Gastrocnemius medialis (tissue), 4 donors: ENCODE data around the gene GRPR. TPM values are rescaled to one million over a fixed set of nuclear protein-coding genes. Genes with fewer than 3 reads are reported as not detected.

ENCODE experiments used
- ATAC-seq, 2 donors: fragments of 150-250 bp; one replicate each; pipeline ENCODE4 v1.9.1; 2016
- DNase-seq, 2 donors: peaks; one replicate each; pipeline ENCODE4 v3.0.0-alpha.2; 2019
- H3K27ac ChIP-seq, 4 donors: fragments of 200-600 bp; sonication (generic); 1 replicate in 1 of 4; 2 replicates in 3 of 4; pipeline ENCODE4 v1.5.1; 2016 to 2018; ENCODE audit warnings: mild to moderate bottlenecking in 2 of 4, moderate library complexity in 1 of 4
- H3K27me3 ChIP-seq, 3 donors: fragments of 200-600 bp; sonication (generic) in 2 of 3; 1 replicate in 1 of 3; 2 replicates in 2 of 3; pipeline versions ENCODE4 v1.5.1 to v1.6.0; 2016 to 2019; ENCODE audit warnings: mild to moderate bottlenecking in 1 of 3, moderate library complexity in 1 of 3
- H3K36me3 ChIP-seq, 2 donors: fragments of 200-600 bp; sonication (generic) in 1 of 2; one replicate each; pipeline ENCODE4 v1.5.1; 2017 to 2018
- H3K4me1 ChIP-seq, 2 donors: fragments of 200-600 bp; sonication (generic) in 1 of 2; one replicate each; pipeline ENCODE4 v1.5.1; 2016 to 2017; ENCODE audit warnings: mild to moderate bottlenecking in 2 of 2
- H3K4me3 ChIP-seq, 4 donors: fragments of 200-600 bp; sonication (generic) in 3 of 4; 1 replicate in 1 of 4; 2 replicates in 3 of 4; pipeline ENCODE4 v1.5.1; 2016 to 2019; ENCODE audit warnings: mild to moderate bottlenecking in 2 of 4
- H3K9me3 ChIP-seq, 3 donors: fragments of 200-600 bp; sonication (generic) in 2 of 3; 1 replicate in 1 of 3; 2 replicates in 2 of 3; pipeline ENCODE4 v1.5.1; 2016 to 2019
- POLR2A ChIP-seq, 2 donors: fragments of 450-650 bp; IDR thresholded peaks; one replicate each; pipeline ENCODE4 v1.6.1; 2017; ENCODE audit warnings: antibody characterized with exemption in 2 of 2, mild to moderate bottlenecking in 2 of 2, moderate library complexity in 2 of 2
- in situ Hi-C, 4 donors: fragments of 200-750 bp; cut with MboI; loops; one replicate each; pipeline versions ENCODE4 v1.15.0 to v1.8.0; 2017; ENCODE audit warnings: low sequenced_read_pairs in 4 of 4
- intact Hi-C: fragments of 100-400 bp; cut with DNase I; formaldehyde crosslinking; loops from one replicate; pipeline ENCODE4 v1.15.1; 2023; ENCODE audit warnings: low total_unique reads
- total RNA-seq, 4 donors: library from RNA; depleted of rRNA; stranded (reverse); fragments of >200 nt; gene quantifications; one replicate each; pipeline versions ENCODE4 v1.1.0 to v1.2.3, GENCODE V29; 2016
- TF ChIP-seq, protein P1 (sequence below), 5 experiments: fragments of 450-650 bp in 3 of 5; fragments of 200-600 bp in 2 of 5; sonication (generic) in 2 of 5; IDR thresholded peaks in 4 of 5; conservative IDR thresholded peaks in 1 of 5; 1 replicate in 4 of 5; 2 replicates in 1 of 5; pipeline ENCODE4 v1.5.1; 2016 to 2019; ENCODE audit warnings: antibody characterized with exemption in 5 of 5, mild to moderate bottlenecking in 3 of 5, moderate library complexity in 3 of 5

Gene GRPR
- total RNA-seq, 4 donors from 2014 or later, result not detected

DNA sequence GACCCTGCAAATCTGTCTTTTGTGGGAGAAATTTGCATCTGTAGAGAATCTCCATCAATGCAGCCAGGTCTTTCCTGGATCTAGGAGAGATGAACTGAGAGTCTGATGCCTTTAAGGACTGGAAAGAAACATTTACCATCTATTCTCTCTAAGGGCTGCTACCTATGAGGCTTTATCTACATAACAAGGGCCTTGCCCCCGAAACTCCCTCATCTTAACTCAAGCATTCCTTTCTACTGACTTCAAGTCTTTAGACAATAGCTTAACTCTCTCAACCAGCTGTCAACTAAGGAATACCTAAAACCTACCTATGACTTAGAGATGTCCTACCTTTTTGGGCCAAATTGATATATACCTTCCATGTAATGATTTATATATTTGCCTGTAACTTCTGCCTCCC is 76.0 kb downstream of the GRPR start:
- Histone ChIP-seq H3K27ac (no peak overlapping the region), H3K9me3 (no peaks in the 10 kb centered on the region), H3K36me3 (no peaks in the 10 kb centered on the region), H3K4me1 (no peaks in the 10 kb centered on the region), H3K4me3 (no peak overlapping the region), H3K27me3 (no peaks in the 10 kb centered on the region)
- in situ Hi-C loops, result no loop called here
- no peak for ATAC-seq
- DNase-seq, result no peak
- intact Hi-C loops, result no loop called here
- TF ChIP-seq, protein P1, sequence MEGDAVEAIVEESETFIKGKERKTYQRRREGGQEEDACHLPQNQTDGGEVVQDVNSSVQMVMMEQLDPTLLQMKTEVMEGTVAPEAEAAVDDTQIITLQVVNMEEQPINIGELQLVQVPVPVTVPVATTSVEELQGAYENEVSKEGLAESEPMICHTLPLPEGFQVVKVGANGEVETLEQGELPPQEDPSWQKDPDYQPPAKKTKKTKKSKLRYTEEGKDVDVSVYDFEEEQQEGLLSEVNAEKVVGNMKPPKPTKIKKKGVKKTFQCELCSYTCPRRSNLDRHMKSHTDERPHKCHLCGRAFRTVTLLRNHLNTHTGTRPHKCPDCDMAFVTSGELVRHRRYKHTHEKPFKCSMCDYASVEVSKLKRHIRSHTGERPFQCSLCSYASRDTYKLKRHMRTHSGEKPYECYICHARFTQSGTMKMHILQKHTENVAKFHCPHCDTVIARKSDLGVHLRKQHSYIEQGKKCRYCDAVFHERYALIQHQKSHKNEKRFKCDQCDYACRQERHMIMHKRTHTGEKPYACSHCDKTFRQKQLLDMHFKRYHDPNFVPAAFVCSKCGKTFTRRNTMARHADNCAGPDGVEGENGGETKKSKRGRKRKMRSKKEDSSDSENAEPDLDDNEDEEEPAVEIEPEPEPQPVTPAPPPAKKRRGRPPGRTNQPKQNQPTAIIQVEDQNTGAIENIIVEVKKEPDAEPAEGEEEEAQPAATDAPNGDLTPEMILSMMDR (IDR thresholded peaks at IDR 0.05 in 4 of 5, conservative IDR thresholded peaks at IDR 0.05 in 1 of 5), result no peak
- no peak for TF ChIP-seq POLR2A (IDR thresholded peaks at IDR 0.05)

DNA sequence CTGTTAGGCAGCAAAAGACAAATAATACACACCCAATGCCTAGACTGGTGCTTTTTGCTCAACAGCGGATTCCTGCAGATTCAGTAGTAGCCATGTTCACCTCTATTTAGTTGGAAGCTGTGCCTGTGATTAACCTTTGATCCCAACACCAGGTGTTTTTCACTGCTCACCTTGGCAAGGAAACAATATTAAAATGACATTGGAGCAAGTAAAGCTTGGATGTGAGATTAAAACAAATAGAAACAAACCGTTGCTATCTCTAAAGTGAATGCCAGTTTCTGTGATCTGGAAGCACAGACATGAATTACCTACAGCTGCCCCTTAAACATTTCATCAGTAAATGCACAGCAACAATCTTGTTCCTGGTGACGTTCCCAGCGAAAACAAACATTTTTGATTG is 79.6 kb downstream of the GRPR start:
- Histone ChIP-seq H3K4me1 (no peaks in the 10 kb centered on the region), H3K4me3 (no peak overlapping the region), H3K27me3 (no peaks in the 10 kb centered on the region), H3K36me3 (no peaks in the 10 kb centered on the region), H3K27ac (no peak overlapping the region), H3K9me3 (no peaks in the 10 kb centered on the region)
- DNase-seq (no peak), ATAC-seq (no peak)
- TF ChIP-seq, protein P1 (IDR thresholded peaks at IDR 0.05 in 4 of 5, conservative IDR thresholded peaks at IDR 0.05 in 1 of 5), result no peak
- TF ChIP-seq POLR2A (IDR thresholded peaks at IDR 0.05), result no peak
- intact Hi-C loops (no loop called here), in situ Hi-C loops (no loop called here)

Other genes starting within 250 kb of the GRPR start
- gene MAGEB17, start 43.9 kb downstream of the GRPR start, total RNA-seq, result not detected